ENCODE measurements around the gene EPHA4.

EPHA4 gene

DNA sequence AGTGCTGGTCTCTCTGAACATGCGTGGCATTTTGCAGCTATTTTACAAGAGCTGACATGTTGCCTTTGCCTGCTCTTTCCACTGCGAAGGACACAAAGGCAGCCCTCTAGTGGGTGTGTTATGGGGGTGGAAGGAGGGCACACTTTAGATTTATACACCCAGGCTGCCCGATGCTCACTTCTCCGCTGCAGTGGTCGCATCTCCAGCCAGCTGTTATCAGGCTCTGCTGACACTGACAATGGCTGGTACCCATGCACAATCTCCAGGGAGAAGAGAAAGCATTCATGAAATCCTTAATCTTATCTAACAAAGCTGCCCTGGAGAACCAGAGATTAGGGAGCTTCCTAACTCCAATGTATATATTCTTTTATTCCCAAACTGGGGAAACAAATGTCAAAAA lies 113.5 kb downstream of the EPHA4 start:
- H3K9me3 ChIP-seq, result no peaks in the 10 kb centered on the region
- H3K36me3 ChIP-seq (replicated peaks), result no peaks in the 10 kb centered on the region; the same call in none of the 2 replicates
- H3K4me3 ChIP-seq, result no peak overlapping the region
- in situ Hi-C loops (cut with MboI; ENCODE audit: low sequenced_read_pairs), result no loop called here
- no peaks in the 10 kb centered on the region for H3K27me3 ChIP-seq (ENCODE audit: low read depth)
- DNase-seq (ENCODE audit: low spot score in 2 of 2), result no peak
- H3K4me1 ChIP-seq, result peaks cover 33% of the 10 kb centered on the region

DNA sequence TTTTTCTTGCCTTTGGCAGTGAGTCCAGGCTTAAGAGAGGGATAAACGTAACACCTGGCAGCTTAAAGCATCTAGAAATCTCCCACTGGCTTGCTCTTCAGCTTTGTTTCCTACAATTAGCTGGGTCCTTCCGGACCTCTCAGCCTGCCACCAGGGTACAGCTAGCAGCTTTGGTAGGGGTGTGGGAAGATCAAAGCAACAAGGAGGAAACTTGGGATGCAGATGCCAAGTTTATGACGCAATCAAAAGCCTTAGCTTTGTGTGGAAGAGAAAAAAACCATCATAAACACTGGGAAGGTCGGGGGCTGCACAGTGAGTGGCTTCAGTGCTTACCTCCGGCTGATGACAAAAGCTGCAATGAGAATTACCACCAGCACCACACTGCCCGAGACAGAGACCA lies 116.9 kb downstream of the EPHA4 start:
- Histone ChIP-seq H3K36me3 (replicated peaks) (peaks cover 3% of the 10 kb centered on the region), H3K27me3 (ENCODE audit: low read depth) (no peaks in the 10 kb centered on the region), H3K9me3 (no peaks in the 10 kb centered on the region), H3K4me1 (peaks cover 33% of the 10 kb centered on the region), H3K4me3 (no peak overlapping the region)
- in situ Hi-C loops (cut with MboI; ENCODE audit: low sequenced_read_pairs), result no loop called here
- DNase-seq (ENCODE audit: low spot score in 2 of 2), result peak; percentile 33 to 40

DNA sequence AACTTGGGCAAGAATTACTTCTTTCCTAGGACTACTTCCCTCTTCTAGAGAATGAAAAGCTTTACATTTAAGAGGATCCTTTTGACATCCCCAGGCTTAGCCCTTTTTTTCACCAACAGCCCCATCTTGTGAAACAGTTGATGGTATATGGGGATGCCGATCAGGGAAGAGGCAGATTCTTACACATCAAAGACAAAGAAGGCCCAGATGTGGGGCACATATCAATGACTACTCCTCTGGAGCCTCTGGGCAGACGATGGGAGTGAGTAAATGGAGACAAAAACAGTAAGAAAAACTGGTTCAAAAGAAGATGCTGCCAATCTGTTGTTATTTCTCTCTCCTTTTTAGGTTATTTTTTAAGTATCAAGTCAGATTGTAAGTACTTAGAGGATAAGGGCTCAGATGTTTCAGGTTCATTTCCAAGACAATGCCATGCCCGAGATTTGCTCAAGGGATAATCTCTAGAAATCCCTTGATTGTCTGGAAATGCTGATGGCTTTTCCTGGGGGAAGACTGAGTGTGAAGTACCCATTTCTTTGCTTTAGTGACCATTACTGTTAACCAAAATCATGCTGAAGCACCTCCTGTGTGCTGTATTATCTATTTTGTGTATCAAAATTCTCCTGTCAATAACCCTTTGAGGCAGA lies 117.5 kb downstream of the EPHA4 start:
- Histone ChIP-seq H3K9me3 (no peaks in the 10 kb centered on the region), H3K27me3 (ENCODE audit: low read depth) (no peaks in the 10 kb centered on the region), H3K36me3 (replicated peaks) (peaks cover 3% of the 10 kb centered on the region), H3K4me1 (peaks cover 33% of the 10 kb centered on the region), H3K4me3 (no peak overlapping the region)
- peak; percentile 64 to 87 for DNase-seq (ENCODE audit: low spot score in 2 of 2)
- in situ Hi-C loops (cut with MboI; ENCODE audit: low sequenced_read_pairs), result no loop called here

DNA sequence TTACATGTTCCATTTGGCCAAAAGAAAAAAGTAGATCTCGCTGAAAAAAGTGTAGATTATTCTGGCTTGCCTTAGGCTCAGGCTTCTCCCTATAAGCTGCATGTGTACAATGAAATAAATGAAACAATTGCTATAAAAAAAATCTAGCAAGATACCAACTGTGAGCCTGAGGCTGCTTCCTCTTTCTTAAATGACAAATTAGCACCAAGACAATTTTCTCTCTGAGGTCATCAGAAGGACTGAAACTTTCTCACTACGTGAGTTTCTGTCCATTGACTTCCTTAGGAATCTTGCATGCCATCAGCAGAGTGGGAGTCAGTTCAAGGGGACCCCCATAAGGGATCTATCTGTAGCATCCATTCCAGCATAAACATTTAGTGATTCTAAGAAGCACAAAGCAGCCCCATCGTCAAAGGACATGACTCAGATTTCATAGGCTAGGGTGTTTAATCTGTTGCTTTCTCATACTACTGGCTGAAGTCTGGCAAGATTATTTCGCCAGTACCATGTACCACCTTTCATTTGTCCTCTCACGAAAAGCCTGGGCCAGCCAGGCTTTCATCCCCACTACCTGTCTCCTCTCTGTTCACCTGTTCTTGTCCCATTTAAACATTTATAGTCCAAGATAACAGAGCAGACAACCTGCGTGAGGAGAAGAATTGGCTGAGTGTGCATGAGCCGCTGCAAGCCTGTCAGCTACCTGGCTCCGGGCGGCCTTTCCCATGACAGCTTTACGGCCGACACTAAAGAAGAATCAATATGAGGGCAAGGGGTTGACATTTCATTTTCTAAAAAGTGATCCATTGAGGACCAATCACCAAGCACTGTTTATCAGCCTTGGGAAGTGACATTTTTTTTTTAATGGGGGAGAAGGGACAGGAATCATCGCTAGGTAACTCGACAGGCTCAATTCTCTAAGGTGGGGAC lies 120.0 kb downstream of the EPHA4 start:
- DNase-seq (ENCODE audit: low spot score in 2 of 2), result no peak
- H3K4me1 ChIP-seq, result peaks cover 30% of the 10 kb centered on the region
- H3K36me3 ChIP-seq (replicated peaks), result peaks cover 3% of the 10 kb centered on the region
- no peaks in the 10 kb centered on the region for H3K27me3 ChIP-seq (ENCODE audit: low read depth)
- in situ Hi-C loops (cut with MboI; ENCODE audit: low sequenced_read_pairs), result no loop called here
- no peak overlapping the region for H3K4me3 ChIP-seq
- H3K9me3 ChIP-seq, result no peaks in the 10 kb centered on the region

DNA sequence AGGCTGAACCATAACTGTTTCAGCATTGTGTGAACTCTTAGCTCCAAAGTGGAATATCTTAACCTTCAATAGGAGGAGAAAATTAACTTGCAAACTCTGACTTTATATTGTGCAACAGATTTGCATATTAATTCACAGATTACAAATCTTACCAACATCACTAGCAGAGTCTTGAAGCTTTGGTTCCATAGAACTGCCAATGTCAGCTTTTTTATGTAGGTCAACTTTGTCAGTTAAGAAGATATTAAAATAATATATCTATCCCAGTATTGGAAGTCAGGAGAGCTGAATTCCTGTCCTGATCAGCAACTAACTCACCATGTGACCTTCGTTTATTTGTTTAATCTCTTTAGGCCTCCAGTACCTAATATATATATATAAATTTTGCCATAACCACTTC lies 121.8 kb downstream of the EPHA4 start:
- no peaks in the 10 kb centered on the region for H3K9me3 ChIP-seq
- DNase-seq (ENCODE audit: low spot score in 2 of 2), result no peak
- no peak overlapping the region for H3K4me3 ChIP-seq
- H3K27me3 ChIP-seq (ENCODE audit: low read depth), result no peaks in the 10 kb centered on the region
- in situ Hi-C loops (cut with MboI; ENCODE audit: low sequenced_read_pairs), result no loop called here
- peaks cover 3% of the 10 kb centered on the region for H3K36me3 ChIP-seq (replicated peaks)
- peaks cover 11% of the 10 kb centered on the region for H3K4me1 ChIP-seq

DNA sequence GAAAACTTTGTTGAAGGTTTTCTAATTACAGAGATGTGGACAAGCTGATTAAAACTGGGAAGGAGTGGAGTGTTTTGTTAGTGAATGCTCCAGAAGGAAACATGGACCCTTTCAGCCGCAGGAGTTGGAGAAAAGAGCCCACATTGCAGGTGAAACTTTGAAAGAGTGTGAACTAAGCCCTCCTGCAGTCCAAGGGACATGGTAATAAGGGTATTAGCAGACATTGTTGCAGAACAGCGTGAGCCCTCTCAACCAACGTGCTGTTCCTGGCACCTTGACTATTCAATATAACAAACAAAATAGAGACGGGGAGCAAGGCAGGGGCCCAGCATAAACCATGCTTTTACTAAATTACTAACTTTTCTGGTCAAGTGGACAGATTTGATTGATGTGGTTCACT lies 122.7 kb downstream of the EPHA4 start:
- Histone ChIP-seq H3K9me3 (no peaks in the 10 kb centered on the region), H3K4me3 (no peak overlapping the region), H3K36me3 (replicated peaks) (peaks cover 3% of the 10 kb centered on the region; the same call in 1 of the 2 replicates), H3K4me1 (peaks cover 3% of the 10 kb centered on the region), H3K27me3 (ENCODE audit: low read depth) (no peaks in the 10 kb centered on the region)
- no peak for DNase-seq (ENCODE audit: low spot score in 2 of 2)
- in situ Hi-C loops (cut with MboI; ENCODE audit: low sequenced_read_pairs), result no loop called here

DNA sequence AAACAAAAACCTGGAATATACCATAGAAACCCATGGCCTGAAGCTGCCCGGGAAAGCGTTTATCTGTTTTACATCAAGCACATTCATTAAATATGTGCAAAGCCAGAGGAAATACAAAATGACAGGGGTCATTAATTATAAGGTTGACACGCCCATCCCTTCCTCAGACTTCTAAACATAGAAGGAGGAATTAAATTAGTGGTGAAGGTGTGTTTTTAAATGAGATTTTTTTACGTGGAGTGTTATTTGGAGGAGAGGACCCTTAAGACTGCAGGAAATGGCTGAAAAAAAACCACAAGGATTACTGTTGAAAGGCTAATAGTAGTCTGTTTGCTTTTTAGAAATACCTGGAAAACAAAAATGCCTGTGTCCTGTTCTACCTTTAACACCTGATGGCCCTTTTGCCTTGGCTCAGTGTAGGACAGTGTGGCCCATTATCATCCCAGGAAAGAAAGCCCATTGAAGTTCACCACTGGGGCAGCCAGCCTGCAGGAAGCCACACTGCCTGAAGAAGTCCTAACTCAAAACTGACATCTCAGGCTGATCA lies 123.2 kb downstream of the EPHA4 start:
- in situ Hi-C loops (cut with MboI; ENCODE audit: low sequenced_read_pairs), result no loop called here
- no peaks in the 10 kb centered on the region for H3K27me3 ChIP-seq (ENCODE audit: low read depth)
- no peaks in the 10 kb centered on the region for H3K4me1 ChIP-seq
- H3K4me3 ChIP-seq, result no peak overlapping the region
- peaks cover 3% of the 10 kb centered on the region; the same call in 1 of the 2 replicates for H3K36me3 ChIP-seq (replicated peaks)
- no peaks in the 10 kb centered on the region for H3K9me3 ChIP-seq
- DNase-seq (ENCODE audit: low spot score in 2 of 2), result no peak

DNA sequence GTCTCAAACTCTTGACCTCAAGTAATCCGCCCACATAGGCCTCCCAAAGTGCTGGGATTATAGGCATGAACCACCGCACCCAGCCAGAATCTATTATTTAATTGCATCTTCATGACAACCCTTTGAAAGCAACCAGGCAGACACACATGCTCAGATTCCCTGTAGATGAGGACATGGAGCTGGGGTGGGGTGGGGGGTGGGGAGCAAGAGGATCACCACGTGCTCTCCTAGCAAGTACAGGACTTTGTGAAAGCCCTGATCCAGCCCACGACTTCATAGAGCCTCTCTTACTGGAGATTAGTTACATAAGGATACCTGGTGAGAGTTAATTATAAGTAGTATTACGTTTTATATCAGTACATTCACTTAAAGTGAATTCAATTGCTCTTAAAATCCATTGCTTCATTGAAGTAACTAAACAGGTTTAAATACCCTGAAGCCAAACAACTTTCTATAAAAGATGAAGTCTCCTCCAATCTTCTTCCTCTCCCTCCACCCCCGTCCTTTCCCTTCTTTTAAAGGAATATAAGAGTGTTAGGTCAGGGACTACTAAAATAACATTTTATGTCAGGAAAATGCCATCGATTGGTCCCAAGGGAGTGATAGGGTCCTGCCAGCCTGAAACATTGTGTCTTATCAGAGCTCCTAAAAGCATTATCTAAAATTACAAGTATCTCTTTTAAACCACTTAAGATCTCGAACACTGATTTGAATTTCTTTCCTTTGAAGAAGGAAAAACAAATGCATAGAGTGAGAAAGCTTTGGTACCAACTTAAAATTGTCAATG lies 123.9 kb downstream of the EPHA4 start:
- no peaks in the 10 kb centered on the region for H3K4me1 ChIP-seq
- no peaks in the 10 kb centered on the region for H3K9me3 ChIP-seq
- peaks cover 3% of the 10 kb centered on the region; the same call in 1 of the 2 replicates for H3K36me3 ChIP-seq (replicated peaks)
- no peak overlapping the region for H3K4me3 ChIP-seq
- H3K27me3 ChIP-seq (ENCODE audit: low read depth), result no peaks in the 10 kb centered on the region
- in situ Hi-C loops (cut with MboI; ENCODE audit: low sequenced_read_pairs), result no loop called here
- no peak for DNase-seq (ENCODE audit: low spot score in 2 of 2)

DNA sequence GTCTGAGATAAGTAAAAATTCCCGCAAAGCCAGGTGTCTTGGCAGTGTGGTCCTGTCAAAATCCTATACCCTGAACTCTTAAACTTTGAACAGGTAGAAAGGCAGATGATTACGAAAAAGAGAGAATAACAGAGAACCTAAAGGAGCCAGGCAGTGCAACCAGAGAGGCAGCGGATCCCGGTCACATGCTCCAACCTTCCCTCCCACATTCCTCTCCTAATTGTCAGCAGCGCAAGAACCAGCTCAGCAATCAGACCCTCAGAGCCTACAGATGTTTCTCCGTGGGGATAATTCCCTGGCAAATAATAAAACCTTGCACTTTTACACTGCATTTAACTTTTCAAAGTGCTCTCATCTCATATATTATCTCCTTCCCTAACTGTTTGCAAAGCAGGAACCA lies 124.8 kb downstream of the EPHA4 start:
- Histone ChIP-seq H3K4me1 (no peaks in the 10 kb centered on the region), H3K4me3 (no peak overlapping the region), H3K27me3 (ENCODE audit: low read depth) (no peaks in the 10 kb centered on the region), H3K9me3 (no peaks in the 10 kb centered on the region), H3K36me3 (replicated peaks) (no peaks in the 10 kb centered on the region; the same call in 1 of the 2 replicates)
- in situ Hi-C loops (cut with MboI; ENCODE audit: low sequenced_read_pairs), result no loop called here
- no peak for DNase-seq (ENCODE audit: low spot score in 2 of 2)

DNA sequence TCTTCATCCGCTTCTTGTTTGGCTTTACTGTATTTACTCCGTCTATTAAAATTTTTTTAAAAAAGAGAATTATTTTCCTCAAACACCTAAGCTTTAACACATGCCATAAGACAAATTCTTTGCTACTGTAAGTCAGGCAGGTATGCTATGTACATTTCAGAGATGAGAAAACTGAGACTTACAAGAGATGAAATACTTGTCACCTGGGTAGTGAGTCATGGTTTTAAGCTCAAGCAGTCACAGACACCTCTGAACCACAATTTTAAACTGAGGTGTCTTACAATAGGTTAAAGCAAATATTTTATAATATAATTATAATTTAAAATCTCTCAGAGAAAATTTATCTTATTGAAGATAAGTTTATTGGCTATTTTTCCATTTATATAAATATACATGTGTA lies 126.0 kb downstream of the EPHA4 start:
- DNase-seq (ENCODE audit: low spot score in 2 of 2), result no peak
- no peaks in the 10 kb centered on the region for H3K9me3 ChIP-seq
- in situ Hi-C loops (cut with MboI; ENCODE audit: low sequenced_read_pairs), result no loop called here
- no peaks in the 10 kb centered on the region for H3K4me1 ChIP-seq
- peaks cover 6% of the 10 kb centered on the region for H3K36me3 ChIP-seq (replicated peaks)
- no peaks in the 10 kb centered on the region for H3K27me3 ChIP-seq (ENCODE audit: low read depth)
- H3K4me3 ChIP-seq, result no peak overlapping the region

DNA sequence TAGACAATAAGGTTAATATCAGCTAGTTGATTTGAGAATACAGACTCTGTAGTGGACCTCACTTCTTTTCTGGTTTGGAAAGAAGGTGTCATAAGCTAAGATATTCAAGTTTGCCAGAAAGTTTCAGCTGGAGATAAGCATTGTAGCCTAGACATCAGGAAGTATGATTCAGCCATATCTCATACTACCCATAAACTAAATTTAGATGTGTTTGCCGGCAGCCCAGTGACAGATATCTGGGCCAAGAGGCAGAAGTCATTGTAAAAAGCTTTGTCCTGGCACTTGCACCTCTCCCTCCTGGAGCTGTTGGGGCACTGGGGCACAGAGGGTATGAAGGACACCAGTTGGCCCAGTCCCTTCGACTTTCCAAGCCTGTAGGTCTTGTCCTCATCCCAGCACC lies 128.0 kb downstream of the EPHA4 start:
- Histone ChIP-seq H3K9me3 (no peaks in the 10 kb centered on the region), H3K36me3 (replicated peaks) (peaks cover 6% of the 10 kb centered on the region), H3K27me3 (ENCODE audit: low read depth) (no peaks in the 10 kb centered on the region), H3K4me1 (no peaks in the 10 kb centered on the region), H3K4me3 (no peak overlapping the region)
- in situ Hi-C loops (cut with MboI; ENCODE audit: low sequenced_read_pairs), result no loop called here
- no peak for DNase-seq (ENCODE audit: low spot score in 2 of 2)

DNA sequence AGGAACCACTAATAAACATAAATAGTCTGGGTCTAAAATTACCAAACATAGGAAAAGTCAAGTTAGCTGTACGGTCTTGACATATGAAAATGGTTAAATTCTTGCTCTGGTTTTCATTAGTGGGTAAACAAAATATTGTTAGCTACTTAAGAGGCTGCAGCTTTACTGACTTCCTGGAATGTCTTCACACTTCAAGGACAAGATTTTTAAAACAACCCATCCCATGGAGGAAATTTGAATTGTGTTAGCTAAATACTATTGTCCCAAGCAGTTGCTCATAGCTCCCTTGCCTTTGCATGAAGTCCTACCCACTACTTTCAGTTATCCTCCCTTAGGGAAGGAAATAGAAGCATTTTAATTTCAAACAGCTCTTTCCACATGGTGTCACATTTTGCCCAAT lies 128.5 kb downstream of the EPHA4 start:
- H3K4me3 ChIP-seq, result no peak overlapping the region
- H3K36me3 ChIP-seq (replicated peaks), result peaks cover 6% of the 10 kb centered on the region
- no peaks in the 10 kb centered on the region for H3K27me3 ChIP-seq (ENCODE audit: low read depth)
- H3K4me1 ChIP-seq, result no peaks in the 10 kb centered on the region
- DNase-seq (ENCODE audit: low spot score in 2 of 2), result no peak
- H3K9me3 ChIP-seq, result no peaks in the 10 kb centered on the region
- in situ Hi-C loops (cut with MboI; ENCODE audit: low sequenced_read_pairs), result no loop called here

DNA sequence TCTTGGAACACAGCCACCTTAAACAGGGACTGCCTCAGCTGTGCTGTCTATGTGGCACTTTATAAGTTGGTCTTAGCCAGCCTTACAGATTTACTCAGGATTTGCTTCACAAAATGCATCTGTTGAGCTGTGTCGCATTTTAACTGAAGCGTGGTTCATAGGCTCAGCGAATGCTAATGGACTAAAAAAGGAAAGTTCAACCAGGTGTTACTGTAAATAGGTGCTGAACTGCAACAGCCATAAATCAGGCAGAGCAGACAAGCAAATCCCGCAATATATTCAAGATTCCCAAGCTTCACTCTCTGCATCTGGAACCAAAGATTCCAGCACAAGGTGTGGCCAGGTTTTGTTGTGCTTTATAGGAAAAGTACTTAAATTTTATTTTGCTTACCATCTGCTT lies 130.0 kb downstream of the EPHA4 start:
- Histone ChIP-seq H3K27me3 (ENCODE audit: low read depth) (no peaks in the 10 kb centered on the region), H3K9me3 (no peaks in the 10 kb centered on the region), H3K4me3 (no peak overlapping the region), H3K4me1 (peaks cover 4% of the 10 kb centered on the region), H3K36me3 (replicated peaks) (peaks cover 6% of the 10 kb centered on the region)
- in situ Hi-C loops (cut with MboI; ENCODE audit: low sequenced_read_pairs), result no loop called here
- no peak for DNase-seq (ENCODE audit: low spot score in 2 of 2)

Measured in HAP-1 (cell line).